Endometrium (tissue), 2 donors: ENCODE measurements around the gene SLC38A8.

Experiments used
- FAIRE-seq: peaks from 2 replicates; lab custom pipeline; 2012; peaks lifted over from hg19 to GRCh38; lab: Jason Lieb, UNC
- donor health status: control.
- donor health status: control.

The SLC38A8 gene

DNA sequence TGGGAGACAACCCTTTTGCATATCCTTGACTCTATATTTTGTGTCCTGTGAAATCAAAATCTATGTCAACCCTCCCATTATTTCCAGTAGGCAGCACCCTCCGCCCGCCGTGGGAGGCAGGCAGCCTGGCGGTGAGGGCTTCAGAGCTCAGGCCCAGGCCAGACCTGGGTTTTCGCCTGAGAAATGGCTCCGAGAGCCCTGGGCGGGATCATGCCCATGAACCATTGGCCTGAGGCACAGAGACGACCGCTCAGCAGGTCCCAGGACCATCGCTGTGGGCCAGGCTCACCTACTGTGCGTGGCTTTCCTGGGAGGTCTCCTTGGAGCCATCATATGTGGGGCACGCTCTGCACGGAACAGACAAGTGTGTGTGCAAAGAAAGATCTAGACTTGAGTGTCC lies 6.3 kb upstream of the SLC38A8 start:
- FAIRE-seq = no peak

DNA sequence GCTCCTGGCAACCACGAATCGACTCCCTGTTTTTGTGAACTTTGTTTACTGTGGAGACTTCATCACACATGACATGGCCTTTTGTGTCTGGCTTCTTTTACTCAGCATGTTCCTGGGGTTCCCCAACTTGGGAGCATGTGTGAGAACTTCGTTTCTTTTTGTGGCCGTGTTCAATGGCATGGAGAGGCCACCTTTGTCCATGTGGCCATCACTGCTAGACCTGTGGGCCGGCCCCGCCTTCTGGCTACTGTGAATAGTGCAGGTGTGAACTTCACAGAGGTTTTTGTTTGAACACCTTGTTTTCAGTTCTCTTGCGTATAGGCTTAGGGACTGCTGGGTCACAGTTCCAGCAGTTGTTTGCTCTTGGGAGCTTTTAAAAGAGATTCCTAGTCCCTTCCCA lies 5.7 kb upstream of the SLC38A8 start:
- FAIRE-seq = no peak

DNA sequence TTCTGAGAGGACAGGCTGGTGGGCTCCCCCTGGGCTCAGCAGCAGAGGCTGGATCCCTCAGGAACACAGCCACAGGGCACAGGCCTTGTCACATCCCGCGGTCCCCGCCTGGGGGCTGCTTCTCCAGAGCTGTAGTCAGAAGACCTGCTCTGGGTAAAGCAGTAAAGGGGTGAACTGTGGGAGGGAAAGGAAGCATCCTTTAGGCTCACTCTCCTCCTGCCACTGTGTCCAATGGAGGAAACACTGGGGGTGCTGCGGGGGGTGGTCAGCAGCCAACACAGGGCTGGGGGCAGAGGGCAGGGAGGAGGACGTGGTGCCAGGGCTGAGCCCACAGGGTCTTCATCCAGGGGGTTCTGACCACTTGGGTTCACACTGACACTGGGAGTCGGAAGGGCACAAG lies 5.0 kb upstream of the SLC38A8 start:
- FAIRE-seq = no peak

DNA sequence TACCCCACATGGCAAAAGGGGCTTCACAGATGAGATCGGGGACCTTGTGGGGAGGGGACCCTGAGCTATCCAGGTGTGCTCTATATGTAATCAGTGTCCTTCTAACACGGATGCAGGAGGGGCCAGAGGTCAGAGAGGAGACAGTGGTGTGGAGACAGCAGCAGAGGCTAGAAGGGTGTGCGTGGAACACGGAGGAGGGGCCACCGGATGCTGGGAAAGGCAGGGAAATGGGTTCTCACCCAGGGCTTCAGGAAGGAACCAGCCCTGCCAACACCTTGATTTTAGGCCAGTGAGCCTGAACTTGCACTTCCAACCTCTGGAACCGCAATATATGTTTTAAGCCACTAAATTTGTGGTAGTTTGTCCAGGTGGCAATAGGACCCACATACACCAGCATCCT lies 4.6 kb upstream of the SLC38A8 start:
- FAIRE-seq = no peak

DNA sequence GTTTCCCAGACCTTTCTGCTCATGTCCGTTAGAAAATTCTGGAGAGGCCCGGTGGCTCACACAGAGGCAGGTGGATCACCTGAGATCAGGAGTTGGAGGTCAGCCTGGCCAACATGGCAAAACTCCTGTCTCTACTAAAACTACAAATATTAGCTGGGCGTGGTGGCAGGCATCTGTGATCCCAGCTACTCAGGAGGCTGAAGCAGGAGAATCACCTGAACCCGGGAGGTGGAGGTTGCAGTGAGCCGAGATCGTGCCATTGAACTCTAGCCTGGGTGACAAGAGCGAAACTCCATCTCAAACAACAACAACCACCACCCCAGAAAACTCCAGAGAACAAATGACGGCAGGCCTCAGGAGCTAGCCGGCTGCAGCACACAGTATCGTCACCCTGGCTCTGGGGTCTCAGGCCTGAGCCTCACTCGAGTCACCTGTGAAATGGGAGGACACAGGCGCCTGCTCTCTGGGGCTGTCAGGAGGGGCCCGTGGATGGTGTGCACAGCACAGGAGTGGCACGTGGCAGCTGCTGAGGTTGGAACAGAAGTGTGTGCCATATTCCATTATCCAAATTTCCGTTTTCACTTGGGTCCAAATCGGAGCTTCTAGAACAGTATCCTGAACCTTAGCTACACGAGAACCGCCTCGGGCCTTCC lies 3.3 kb upstream of the SLC38A8 start:
- FAIRE-seq = no peak

DNA sequence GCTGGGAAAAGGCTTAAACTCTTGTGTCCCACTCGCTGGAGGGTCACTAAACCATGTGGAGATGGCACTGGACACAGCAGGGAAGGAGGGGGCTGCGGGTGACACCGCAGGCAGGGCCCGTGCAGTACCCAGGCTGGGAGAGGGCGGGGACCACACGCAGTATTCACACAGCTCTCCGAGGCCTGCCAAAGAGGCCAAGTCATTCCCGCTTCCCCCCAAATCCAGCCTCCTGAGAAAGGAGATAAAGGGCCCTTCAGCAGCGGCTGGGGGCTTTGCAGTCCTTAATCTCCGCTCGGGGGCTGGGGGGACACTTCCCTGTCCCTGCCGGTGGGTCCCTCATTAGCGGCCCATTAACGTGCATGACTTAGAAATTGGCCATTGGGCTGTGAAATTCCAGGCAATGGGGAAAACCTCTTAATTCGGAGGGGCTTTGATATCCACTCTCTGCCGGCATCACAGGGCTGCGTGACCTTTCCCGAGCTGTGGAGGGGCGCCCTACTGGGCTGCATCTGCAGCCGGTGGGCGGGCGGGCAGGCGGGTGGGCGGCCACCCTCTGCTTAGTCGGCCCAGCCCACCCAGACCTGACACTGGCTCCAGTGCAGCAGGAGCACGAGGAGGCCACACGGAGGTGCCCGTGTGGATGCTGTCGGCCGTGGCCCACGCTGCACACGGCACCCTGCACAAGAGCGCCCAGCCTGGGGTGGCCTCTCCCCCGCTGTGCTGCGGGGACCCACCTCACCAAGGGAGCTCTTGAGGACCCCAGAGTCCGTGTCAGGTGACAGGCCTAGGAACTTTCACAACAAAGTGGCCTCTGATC lies 2.6 kb upstream of the SLC38A8 start:
- FAIRE-seq = no peak

DNA sequence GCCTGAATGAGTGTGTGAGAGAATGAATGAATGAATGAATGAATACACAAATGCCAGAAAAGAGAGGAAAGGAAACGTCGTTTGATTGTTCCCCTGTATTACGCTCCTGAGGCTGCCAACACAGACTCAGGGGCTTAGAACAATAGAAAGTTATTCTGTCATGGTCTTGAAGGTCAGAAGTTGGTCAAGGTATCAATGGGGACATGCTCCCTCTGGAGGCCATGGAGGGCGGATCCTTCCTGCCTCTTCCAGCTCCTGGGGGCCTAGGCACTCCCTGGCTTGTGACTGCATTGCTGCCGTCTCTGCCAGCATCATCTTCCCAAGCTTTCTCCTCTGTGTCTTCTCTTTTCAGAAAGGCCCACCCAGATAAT lies 1.5 kb upstream of the SLC38A8 start:
- FAIRE-seq = no peak

DNA sequence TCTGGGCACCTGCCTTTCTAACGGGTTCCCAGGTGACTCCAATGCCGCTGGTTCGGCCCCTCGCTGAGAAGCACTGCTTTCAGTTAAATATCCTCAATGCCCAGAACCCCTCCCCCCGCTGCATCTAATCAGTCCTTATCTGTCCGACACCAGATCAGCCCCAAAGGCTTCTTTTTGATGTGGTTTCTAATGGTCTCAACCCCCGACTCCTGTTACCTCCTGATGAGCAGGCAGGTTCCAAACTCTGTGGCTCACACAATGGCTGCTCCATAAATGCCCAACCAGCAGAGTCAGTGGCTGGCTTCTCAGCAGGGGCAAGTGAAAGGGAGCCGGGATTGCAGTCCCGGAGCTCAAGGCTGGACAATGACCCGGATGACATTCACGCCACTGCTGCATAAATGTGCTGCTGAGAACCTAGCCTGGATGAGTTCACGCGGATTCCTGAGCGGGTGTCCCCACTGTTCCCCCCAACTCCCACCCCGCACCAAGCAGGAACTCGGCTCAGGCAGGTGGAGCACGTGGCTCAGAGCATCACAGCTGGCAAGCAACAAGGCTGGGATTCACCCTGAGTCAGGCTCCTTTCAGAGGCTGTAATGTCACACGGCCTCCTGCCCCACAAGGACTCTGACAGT lies 1.0 kb upstream of the SLC38A8 start:
- FAIRE-seq = no peak

DNA sequence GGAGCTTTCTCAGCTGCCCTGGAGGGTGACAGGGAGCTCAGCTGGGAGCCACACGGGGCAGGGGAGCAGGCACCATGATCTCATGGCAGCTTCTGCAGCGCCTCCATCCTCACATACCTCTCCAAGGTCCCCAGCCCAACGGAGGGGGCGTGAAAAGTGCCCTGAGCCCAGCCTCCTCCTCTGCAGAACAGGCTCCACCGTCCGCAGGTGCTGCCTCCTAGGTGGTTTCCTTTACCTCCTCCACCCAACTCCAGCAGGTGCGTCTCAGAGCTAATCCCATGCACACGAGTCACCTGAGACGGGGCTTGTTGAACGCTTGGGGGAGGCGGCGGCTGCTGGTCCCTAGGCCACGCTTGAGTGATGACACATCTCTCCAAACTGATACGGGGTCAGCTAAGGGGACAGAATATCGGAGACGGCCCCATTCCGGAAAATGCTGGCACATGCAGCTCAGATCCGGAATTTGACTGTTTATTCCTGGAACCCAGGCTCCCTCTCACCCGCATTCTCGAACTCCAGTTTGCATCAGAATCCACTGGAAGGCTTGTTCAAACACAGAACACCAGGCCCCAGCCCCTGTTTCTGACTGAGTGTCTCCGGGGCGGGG lies 387 bp upstream of the SLC38A8 start:
- no peak for FAIRE-seq

DNA sequence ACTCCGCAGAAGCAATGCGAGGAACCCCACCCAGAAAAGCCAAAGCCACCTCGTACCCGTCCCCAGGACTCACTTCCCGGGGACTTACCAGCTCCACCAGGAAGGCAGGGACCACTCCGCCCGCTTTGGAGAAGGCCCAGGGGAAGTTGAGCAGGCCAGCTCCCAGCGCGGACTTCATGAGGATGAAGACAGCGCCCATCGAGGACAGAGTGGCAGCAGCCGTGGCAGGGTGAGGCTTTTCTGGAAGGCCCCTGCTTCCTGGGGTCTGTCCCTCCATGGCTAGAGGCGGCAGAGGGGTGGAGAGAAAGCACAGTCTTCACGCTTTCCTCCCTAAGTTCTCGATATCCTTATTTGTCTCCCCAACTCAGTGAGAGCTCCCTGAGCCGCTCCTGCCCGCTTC lies 714 bp downstream of the SLC38A8 start:
- FAIRE-seq = no peak

DNA sequence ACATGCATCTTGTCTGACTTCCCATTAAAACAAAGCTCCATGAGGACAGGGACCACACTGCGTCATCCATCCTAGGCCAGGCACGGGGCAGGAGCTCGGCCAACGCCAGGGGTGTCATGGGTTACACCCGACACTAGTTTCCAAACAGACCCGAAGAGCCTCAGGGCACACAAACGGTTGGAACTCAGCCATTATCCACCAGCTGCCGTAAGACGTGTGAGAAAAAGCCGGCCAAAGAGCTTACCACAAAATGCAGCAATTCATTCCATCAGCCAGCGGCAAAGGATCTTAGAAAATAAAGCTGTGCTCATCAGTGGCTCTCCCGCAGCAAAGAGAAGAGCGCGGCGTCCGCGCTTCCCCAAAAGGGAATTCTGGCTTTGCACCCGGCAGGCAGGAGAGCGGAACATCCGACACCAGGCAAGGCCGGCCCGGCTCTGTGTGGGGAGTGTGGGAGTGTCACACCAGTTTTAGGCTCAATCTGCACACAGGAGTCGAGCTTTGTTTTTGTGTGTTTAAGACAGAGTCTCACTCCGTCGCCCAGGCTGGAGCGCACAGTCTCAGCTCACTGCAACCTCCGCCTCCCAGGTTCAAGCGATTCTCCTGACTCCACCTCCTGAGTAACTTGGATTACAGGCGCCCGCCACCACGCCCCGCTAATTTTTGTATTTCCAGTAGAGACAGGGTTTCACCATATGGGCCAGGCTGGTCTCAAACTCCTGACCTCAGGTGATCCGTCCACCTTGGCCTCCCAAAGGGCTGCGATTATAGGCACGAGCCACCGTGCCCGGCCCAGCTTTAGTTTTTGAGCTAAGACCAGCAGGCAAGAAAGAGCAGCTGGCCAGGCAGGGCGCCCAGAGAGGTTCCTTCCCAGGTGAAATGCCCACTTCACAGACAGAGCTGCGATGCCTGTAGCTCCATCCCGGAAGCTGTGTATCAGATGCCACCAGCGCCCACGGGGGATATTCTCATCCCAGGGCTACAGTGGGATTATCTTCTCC lies 1.5 kb downstream of the SLC38A8 start:
- FAIRE-seq = no peak

DNA sequence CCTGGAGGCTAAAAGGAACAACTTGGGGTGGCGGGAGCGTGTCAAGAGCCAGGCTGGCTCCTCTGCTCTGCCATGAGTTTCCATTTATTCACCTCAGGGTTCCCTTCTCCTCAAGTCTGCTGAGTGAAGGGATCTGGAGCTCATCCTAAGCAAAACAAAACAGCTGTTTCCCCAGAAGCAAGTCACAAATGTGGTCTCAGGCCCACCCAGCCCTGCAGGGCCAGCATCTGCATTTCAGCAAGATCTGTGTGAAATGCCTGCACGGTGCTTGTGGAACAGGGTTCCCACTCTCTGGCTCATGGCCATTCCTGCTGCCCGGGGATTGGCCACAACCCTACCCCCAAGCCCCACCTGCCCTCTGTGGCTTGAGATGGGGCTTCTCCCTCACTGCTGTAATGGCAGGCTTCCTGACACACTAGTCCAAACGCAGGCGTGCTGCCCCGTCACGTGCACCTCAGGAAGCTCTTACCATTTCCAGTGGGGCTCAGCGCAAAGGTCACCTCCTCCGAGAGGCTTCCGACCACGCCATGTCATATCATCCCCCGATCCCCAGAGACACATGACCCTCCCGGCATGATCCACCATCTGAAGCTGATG lies 2.3 kb downstream of the SLC38A8 start:
- no peak for FAIRE-seq

DNA sequence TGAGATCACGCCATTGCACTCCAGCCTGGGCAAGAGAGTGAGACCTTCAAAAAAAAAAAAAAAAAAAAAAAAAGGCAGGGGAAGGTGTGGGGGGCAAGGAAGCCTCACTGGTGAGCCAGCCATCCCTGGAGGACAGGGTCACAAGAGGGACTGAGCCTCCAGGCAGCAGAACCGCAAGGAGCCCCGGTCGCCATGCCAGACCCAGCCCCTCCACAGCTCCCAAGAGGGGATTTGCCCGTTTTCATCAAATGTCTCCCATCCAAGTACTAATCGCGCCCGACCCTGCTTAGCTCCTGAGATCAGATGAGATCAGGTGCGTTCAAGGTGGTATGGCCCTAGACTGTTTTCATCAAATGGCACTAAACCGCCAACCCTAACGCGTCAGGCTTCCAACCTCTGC lies 2.9 kb downstream of the SLC38A8 start:
- FAIRE-seq = no peak

DNA sequence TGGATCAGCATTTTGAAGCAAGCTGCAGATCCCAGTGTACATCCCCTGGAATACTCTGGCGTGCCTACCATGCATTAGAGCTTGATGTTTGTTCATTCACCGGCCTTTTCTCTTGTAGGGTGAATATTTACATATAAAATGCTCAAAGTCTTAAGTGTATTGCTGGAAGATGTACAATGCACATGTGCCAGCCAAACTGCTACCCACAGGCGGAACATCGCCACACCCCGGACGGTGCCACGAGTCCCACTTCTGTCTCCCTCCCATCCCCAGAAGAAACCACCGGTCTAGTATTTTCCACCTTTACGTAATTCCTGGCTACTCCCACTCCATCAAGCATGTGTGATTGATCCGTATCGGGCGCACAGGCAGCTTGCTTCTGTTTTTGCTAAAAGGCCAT lies 4.1 kb downstream of the SLC38A8 start:
- no peak for FAIRE-seq

DNA sequence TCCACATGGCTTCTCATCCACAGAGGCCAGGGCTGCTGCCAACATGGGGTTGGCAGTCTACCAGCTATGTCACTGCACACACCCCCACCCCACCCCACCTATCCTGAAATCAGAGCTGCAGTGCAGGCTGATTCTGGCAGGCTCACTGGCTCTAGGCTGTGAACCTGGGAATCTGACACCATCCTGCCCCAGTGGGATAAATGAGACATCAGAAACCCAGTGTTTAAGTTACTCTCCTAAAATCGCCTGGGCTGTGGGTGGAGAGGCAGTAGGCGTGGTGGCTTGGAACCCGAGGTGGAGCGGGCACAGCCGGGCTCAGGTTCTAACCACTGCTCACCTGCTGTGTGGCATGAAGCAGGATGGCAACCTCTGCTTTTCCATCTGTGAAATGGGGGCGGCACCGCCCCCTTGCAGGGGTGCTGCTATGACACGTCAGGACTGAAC lies 5.6 kb downstream of the SLC38A8 start:
- no peak for FAIRE-seq

DNA sequence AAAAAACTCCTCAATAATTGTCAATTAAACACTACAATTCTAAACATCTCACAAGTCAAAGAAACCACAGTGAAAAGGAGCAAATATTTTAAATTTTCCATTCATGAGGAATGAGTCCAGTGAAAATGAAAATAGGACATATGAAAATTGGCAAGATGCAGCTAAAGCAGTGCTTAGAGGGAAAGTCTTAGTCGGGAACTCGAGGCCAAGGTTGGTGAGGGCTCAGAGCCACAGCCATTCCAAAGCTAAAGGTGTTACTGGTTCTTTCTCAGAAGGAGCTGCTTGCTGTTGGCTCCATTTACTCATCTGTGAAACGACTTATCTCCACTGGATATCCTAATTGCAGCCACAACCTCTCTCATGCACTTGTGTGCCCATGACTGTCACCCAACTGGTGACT lies 6.5 kb downstream of the SLC38A8 start:
- no peak for FAIRE-seq

DNA sequence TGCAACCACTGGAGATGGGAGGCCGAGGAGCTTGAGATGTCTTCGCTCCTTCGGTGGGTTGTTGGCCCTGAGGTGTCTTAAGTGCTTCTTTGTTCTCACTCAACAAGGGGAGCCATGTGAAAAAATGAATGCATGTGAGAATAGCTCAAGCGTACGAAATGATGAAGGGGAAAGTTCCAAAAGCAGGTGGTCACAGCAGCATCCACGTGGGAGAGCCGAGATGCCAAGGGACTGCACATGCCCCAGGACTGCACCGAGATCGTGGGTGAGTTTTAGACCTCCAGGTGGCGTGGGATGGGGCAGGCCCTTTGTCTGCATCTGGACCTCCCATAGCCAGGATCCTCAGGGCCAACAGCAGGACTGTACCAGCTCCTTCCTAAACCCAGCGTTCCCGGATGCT lies 8.1 kb downstream of the SLC38A8 start:
- FAIRE-seq = no peak

DNA sequence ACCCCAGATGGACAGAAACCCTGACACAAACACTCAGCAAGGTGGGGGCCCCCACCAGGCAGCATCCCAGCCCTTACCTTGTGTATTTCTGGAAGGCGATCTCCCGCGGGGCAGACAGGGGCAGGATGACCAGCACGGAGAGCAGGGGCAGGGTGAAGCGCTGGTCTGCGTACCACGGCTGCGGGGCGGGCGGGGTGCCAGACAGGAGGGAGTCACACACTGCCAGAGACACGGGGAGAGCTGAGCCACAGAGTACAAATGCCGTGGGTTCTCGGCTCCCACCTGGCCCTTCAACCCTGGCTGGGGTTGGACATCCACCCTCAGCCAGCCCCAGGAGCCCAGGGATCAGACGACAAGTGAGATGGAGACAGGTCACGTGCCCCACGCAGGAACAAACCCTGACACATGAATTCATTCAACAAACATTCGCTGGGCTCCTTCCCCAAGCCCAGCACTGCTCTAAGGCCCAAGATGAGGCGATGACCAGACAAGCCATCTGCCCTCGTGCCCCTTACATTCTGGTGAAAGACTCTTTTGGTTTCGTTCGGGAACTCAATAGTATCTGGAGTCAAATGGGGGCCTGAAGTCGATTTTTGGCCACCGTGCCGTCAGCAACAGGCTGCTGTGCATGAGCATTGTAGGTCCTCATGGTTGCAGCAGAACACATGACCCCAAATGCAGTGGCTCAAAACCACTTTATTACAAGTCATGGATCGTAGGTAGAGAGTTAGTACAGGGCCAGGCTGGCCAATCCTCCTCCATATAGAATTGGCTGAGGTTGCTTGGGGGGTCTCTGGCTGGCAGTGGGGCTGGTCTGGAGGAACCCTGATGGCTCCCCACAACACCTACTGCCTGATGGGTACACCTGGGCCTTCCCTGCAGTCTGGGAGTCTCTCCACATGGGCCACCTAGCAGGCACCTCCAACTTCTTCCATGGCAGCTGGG lies 9.1 kb downstream of the SLC38A8 start:
- FAIRE-seq = no peak

DNA sequence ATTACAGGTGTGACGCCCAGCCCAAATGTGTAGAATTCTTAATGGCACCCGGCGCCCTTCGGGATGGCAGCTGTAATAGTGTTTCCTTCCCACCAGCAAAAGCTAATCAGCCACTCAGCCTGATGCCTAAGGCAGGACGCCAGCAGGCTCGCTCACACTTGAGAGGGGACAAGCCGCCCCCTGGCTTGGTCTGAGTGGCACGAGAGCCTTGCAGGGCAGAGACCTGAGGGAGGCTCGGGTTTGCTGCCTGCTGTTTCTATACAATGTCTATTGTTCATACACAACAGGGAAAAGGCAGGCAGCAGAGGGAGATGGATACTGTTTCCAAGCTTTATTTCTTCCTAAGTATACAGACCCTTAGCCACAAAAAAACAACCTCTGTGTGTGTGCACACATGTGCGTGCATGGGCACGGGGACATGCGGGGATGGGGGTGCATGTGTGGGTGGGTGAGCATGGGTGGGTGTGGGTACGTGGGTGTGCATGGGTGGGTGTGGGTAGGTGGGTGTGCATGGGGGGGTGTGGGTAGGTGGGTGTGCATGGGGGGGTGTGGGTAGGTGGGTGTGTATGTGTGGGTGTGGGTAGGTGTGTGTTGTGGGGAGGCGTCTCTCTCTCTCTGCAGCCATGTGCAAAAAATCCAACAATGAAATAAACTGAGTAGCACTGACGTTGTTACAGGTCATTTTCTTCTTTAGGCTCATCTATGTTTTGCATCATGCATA lies 10.0 kb downstream of the SLC38A8 start:
- no peak for FAIRE-seq

DNA sequence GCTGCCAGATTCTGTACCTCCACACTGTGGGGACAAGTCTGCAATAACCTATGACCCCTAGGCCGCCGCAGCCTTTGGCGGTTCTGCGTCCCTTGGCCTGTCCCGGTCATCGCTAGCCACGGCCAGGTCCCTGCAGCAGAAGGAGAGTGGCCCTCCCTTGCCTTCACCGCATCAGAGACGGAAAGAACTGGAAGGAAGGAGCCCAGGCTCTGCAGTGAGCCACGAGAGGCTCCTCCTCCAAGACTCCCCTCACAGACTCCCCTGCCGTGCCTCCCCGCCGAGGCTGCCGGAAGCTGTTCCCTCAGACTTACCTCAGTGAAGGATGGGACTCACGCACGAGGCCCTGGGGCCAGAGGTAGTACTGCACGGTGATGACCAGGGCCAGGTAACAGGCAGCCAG lies 11.0 kb downstream of the SLC38A8 start:
- FAIRE-seq = no peak
